ENCODE measurements around the gene GAB1.

Gene GAB1

GRCh38 chr4:143405075-143405730 is 68.5 kb downstream of the GAB1 start:
- Histone ChIP-seq H3K4me3 (ENCODE audit: severe bottlenecking) (no peak overlapping the region), H3K27me3 (ENCODE audit: insufficient read depth, poor library complexity, severe bottlenecking) (no peaks in the 10 kb centered on the region), H3K4me1 (ENCODE audit: insufficient read depth, poor library complexity, severe bottlenecking) (no peaks in the 10 kb centered on the region), H3K27ac (ENCODE audit: poor library complexity, severe bottlenecking) (no peak overlapping the region), H3K36me3 (ENCODE audit: low read depth) (no peaks in the 10 kb centered on the region), H3K9me3 (ENCODE audit: severe bottlenecking) (no peaks in the 10 kb centered on the region)
- DNase-seq (ENCODE audit: low spot score): no peak
- TF ChIP-seq CTCF (IDR thresholded peaks at IDR 0.05; ENCODE audit: poor library complexity, severe bottlenecking): no peak
- ATAC-seq (ENCODE audit: low read depth): no peak

- no peak for DNase-seq (ENCODE audit: low spot score)
- Histone ChIP-seq H3K36me3 (ENCODE audit: low read depth) (no peaks in the 10 kb centered on the region), H3K9me3 (ENCODE audit: severe bottlenecking) (no peaks in the 10 kb centered on the region), H3K27ac (ENCODE audit: poor library complexity, severe bottlenecking) (no peak overlapping the region), H3K4me1 (ENCODE audit: insufficient read depth, poor library complexity, severe bottlenecking) (no peaks in the 10 kb centered on the region), H3K4me3 (ENCODE audit: severe bottlenecking) (no peak overlapping the region), H3K27me3 (ENCODE audit: insufficient read depth, poor library complexity, severe bottlenecking) (no peaks in the 10 kb centered on the region)
- no peak for TF ChIP-seq CTCF (IDR thresholded peaks at IDR 0.05; ENCODE audit: poor library complexity, severe bottlenecking)
- ATAC-seq (ENCODE audit: low read depth): no peak
These were observed 69.8 kb downstream of the GAB1 start for GRCh38 chr4:143406523-143406922.

GRCh38 chr4:143407474-143407873 is 70.8 kb downstream of the GAB1 start:
- no peak for TF ChIP-seq CTCF (IDR thresholded peaks at IDR 0.05; ENCODE audit: poor library complexity, severe bottlenecking)
- Histone ChIP-seq H3K4me1 (ENCODE audit: insufficient read depth, poor library complexity, severe bottlenecking) (no peaks in the 10 kb centered on the region), H3K9me3 (ENCODE audit: severe bottlenecking) (no peaks in the 10 kb centered on the region), H3K27me3 (ENCODE audit: insufficient read depth, poor library complexity, severe bottlenecking) (no peaks in the 10 kb centered on the region), H3K4me3 (ENCODE audit: severe bottlenecking) (no peak overlapping the region), H3K36me3 (ENCODE audit: low read depth) (no peaks in the 10 kb centered on the region), H3K27ac (ENCODE audit: poor library complexity, severe bottlenecking) (no peak overlapping the region)
- ATAC-seq (ENCODE audit: low read depth): no peak
- no peak for DNase-seq (ENCODE audit: low spot score)

- no peak for DNase-seq (ENCODE audit: low spot score)
- Histone ChIP-seq H3K4me1 (ENCODE audit: insufficient read depth, poor library complexity, severe bottlenecking) (no peaks in the 10 kb centered on the region), H3K27ac (ENCODE audit: poor library complexity, severe bottlenecking) (no peak overlapping the region), H3K4me3 (ENCODE audit: severe bottlenecking) (no peak overlapping the region), H3K9me3 (ENCODE audit: severe bottlenecking) (no peaks in the 10 kb centered on the region), H3K27me3 (ENCODE audit: insufficient read depth, poor library complexity, severe bottlenecking) (no peaks in the 10 kb centered on the region), H3K36me3 (ENCODE audit: low read depth) (no peaks in the 10 kb centered on the region)
- ATAC-seq (ENCODE audit: low read depth): no peak
- TF ChIP-seq CTCF (IDR thresholded peaks at IDR 0.05; ENCODE audit: poor library complexity, severe bottlenecking): no peak
These were observed 71.2 kb downstream of the GAB1 start for GRCh38 chr4:143407888-143408287.

GRCh38 chr4:143410015-143410414 is 73.3 kb downstream of the GAB1 start:
- ATAC-seq (ENCODE audit: low read depth) (no peak), DNase-seq (ENCODE audit: low spot score) (no peak)
- Histone ChIP-seq H3K4me1 (ENCODE audit: insufficient read depth, poor library complexity, severe bottlenecking) (no peaks in the 10 kb centered on the region), H3K27me3 (ENCODE audit: insufficient read depth, poor library complexity, severe bottlenecking) (no peaks in the 10 kb centered on the region), H3K27ac (ENCODE audit: poor library complexity, severe bottlenecking) (no peak overlapping the region), H3K36me3 (ENCODE audit: low read depth) (no peaks in the 10 kb centered on the region), H3K9me3 (ENCODE audit: severe bottlenecking) (no peaks in the 10 kb centered on the region), H3K4me3 (ENCODE audit: severe bottlenecking) (no peak overlapping the region)
- TF ChIP-seq CTCF (IDR thresholded peaks at IDR 0.05; ENCODE audit: poor library complexity, severe bottlenecking): no peak

Data from RWPE2 (cell line).